ENCODE data around the gene PDK4.
"Not testable (repeated sequence)": the region's sequence is repeated elsewhere in the genome, so short reads cannot be mapped to it uniquely, and the experiment has no call there.

The PDK4 gene

GRCh38 chr7:95604397-95604796 is 8.1 kb upstream of the PDK4 start:
- DNase-seq, result not testable (repeated sequence)

- DNase-seq, result no peak
These were observed 6.1 kb upstream of the PDK4 start for GRCh38 chr7:95602421-95602820.

- DNase-seq, result no peak
These were observed 5.0 kb upstream of the PDK4 start for GRCh38 chr7:95601316-95601715.

- DNase-seq, result no peak
These were observed 2.8 kb upstream of the PDK4 start for GRCh38 chr7:95599069-95599468.

GRCh38 chr7:95598511-95598910 is 2.2 kb upstream of the PDK4 start:
- no peak for DNase-seq

- no peak for DNase-seq
These were observed 544 bp downstream of the PDK4 start for GRCh38 chr7:95595746-95596197.

GRCh38 chr7:95594185-95594584 is 2.1 kb downstream of the PDK4 start:
- no peak for DNase-seq

- DNase-seq, result no peak
These were observed 3.0 kb downstream of the PDK4 start for GRCh38 chr7:95593343-95593742.

- no peak for DNase-seq
These were observed 3.7 kb downstream of the PDK4 start for GRCh38 chr7:95592570-95592969.

GRCh38 chr7:95590387-95591248 is 5.7 kb downstream of the PDK4 start:
- no peak for DNase-seq

- no peak for DNase-seq
These were observed 6.5 kb downstream of the PDK4 start for GRCh38 chr7:95589766-95590165.

- no peak for DNase-seq
These were observed 7.3 kb downstream of the PDK4 start for GRCh38 chr7:95589031-95589430.

- no peak for DNase-seq
These were observed 9.4 kb downstream of the PDK4 start for GRCh38 chr7:95586951-95587301.

GRCh38 chr7:95585426-95585789 is 10.9 kb downstream of the PDK4 start:
- no peak for DNase-seq

- no peak for DNase-seq
These were observed 11.4 kb downstream of the PDK4 start for GRCh38 chr7:95584769-95585425.

- DNase-seq, result no peak
These were observed 12.3 kb downstream of the PDK4 start for GRCh38 chr7:95583834-95584621.

GRCh38 chr7:95582578-95583293 is 13.6 kb downstream of the PDK4 start:
- DNase-seq, result no peak

- DNase-seq, result no peak
These were observed 14.8 kb downstream of the PDK4 start for GRCh38 chr7:95581467-95581866.

GRCh38 chr7:95579318-95579717 is 17.0 kb downstream of the PDK4 start:
- no peak for DNase-seq

- DNase-seq, result no peak
These were observed 17.9 kb downstream of the PDK4 start for GRCh38 chr7:95578299-95578855.

- no peak for DNase-seq
These were observed 19.2 kb downstream of the PDK4 start for GRCh38 chr7:95577137-95577536.

GRCh38 chr7:95569720-95570119 is 26.6 kb downstream of the PDK4 start:
- DNase-seq, result no peak

- DNase-seq, result no peak
These were observed 35.6 kb downstream of the PDK4 start for GRCh38 chr7:95560674-95561073.

Measured in Kasumi-1 (cell line).